Measurements from ENCODE around the gene GCNT4. TPM values are rescaled to one million over a fixed set of nuclear protein-coding genes. Genes with fewer than 3 reads are reported as not detected.
"Not testable (repeated sequence)": the region's sequence is repeated elsewhere in the genome, so short reads cannot be mapped to it uniquely, and the experiment has no call there.

GCNT4 gene
- polyA plus RNA-seq, 3 donors: 0.01 TPM; not detected in 2

- no peaks in the 10 kb centered on the region for H3K79me2 ChIP-seq (ENCODE audit: insufficient read depth, low read length)
- H3K4me1 ChIP-seq (ENCODE audit: control insufficient read depth in 1 of 2, insufficient read depth in 2 of 2, low read length in 2 of 2): no peaks in the 10 kb centered on the region
- no peaks in the 10 kb centered on the region for H3K9me3 ChIP-seq (replicated peaks in 1 of 2; ENCODE audit: control insufficient read depth in 1 of 2, insufficient read depth in 1 of 2, low read length in 2 of 2)
- Mint-ChIP-seq H3K4me3 (no peak overlapping the region), H3K9me3 (no peaks in the 10 kb centered on the region), H3K27ac (no peak overlapping the region), H3K36me3 (no peaks in the 10 kb centered on the region), H3K4me1 (no peaks in the 10 kb centered on the region), H3K27me3 (ENCODE audit: low read depth in 3 of 3) (peaks cover 2 to 6% (median 4%) of the 10 kb centered on the region in 3 donors)
- H3K36me3 ChIP-seq (replicated peaks in 1 of 2; ENCODE audit: control insufficient read depth in 1 of 2, insufficient read depth in 2 of 2, low read length in 2 of 2): no peaks in the 10 kb centered on the region
- no peak for TF ChIP-seq CTCF (IDR thresholded peaks at IDR 0.05)
- DNase-seq: no peak
- H3K27ac ChIP-seq (ENCODE audit: low read depth in 1 of 2, low read length in 2 of 2): no peak overlapping the region
- intact Hi-C loops (cut with micrococcal nuclease): no loop called here
- H3K4me3 ChIP-seq (replicated peaks in 1 of 3; ENCODE audit: low read depth in 2 of 3, low read length in 3 of 3): no peak overlapping the region
- H3K9ac ChIP-seq (ENCODE audit: insufficient read depth, low read length, poor library complexity, severe bottlenecking): no peak overlapping the region
- no peak overlapping the region for H2AFZ ChIP-seq (ENCODE audit: insufficient read depth, low read depth, low read length, poor library complexity, severe bottlenecking)
- no peaks in the 10 kb centered on the region for H4K20me1 ChIP-seq (ENCODE audit: insufficient read depth, low read length)
- H3K27me3 ChIP-seq (ENCODE audit: control insufficient read depth in 2 of 2, insufficient read depth in 2 of 2, low read length in 2 of 2): no peaks in the 10 kb centered on the region
- no peak overlapping the region for H3K4me2 ChIP-seq (replicated peaks; ENCODE audit: extremely low read depth, low read length, poor library complexity, severe bottlenecking)
- WGBS (ENCODE audit: insufficient coverage): no CpG with 5 or more reads among the region's 2 CpGs
Observed at GRCh38 chr5:75081510-75081909, 29.2 kb upstream of the GCNT4 start.

- H3K4me2 ChIP-seq (replicated peaks; ENCODE audit: extremely low read depth, low read length, poor library complexity, severe bottlenecking); H3K27ac Mint-ChIP-seq; H3K9me3 Mint-ChIP-seq; H3K27me3 Mint-ChIP-seq (ENCODE audit: low read depth in 3 of 3); H3K36me3 ChIP-seq (replicated peaks in 1 of 2; ENCODE audit: control insufficient read depth in 1 of 2, insufficient read depth in 2 of 2, low read length in 2 of 2); H3K4me3 ChIP-seq (replicated peaks in 1 of 3; ENCODE audit: low read depth in 2 of 3, low read length in 3 of 3); H3K9ac ChIP-seq (ENCODE audit: insufficient read depth, low read length, poor library complexity, severe bottlenecking); H3K36me3 Mint-ChIP-seq; DNase-seq; intact Hi-C loops (cut with micrococcal nuclease); H3K9me3 ChIP-seq (replicated peaks in 1 of 2; ENCODE audit: control insufficient read depth in 1 of 2, insufficient read depth in 1 of 2, low read length in 2 of 2); H3K27me3 ChIP-seq (ENCODE audit: control insufficient read depth in 2 of 2, insufficient read depth in 2 of 2, low read length in 2 of 2); H3K4me1 Mint-ChIP-seq; H3K4me3 Mint-ChIP-seq; H3K4me1 ChIP-seq (ENCODE audit: control insufficient read depth in 1 of 2, insufficient read depth in 2 of 2, low read length in 2 of 2); H2AFZ ChIP-seq (ENCODE audit: insufficient read depth, low read depth, low read length, poor library complexity, severe bottlenecking); H4K20me1 ChIP-seq (ENCODE audit: insufficient read depth, low read length); H3K27ac ChIP-seq (ENCODE audit: low read depth in 1 of 2, low read length in 2 of 2); H3K79me2 ChIP-seq (ENCODE audit: insufficient read depth, low read length): not testable (repeated sequence)
- WGBS (ENCODE audit: insufficient coverage): 100% methylated on average over 2 of the region's 3 CpGs
Observed at GRCh38 chr5:75079346-75079745, 27.0 kb upstream of the GCNT4 start.

Measured in CD14-positive monocyte (primary cell).